ENCODE data around the gene OPTN. TPM values are rescaled to one million over a fixed set of nuclear protein-coding genes. Genes with fewer than 3 reads are reported as not detected.
"Not testable (repeated sequence)": the region's sequence is repeated elsewhere in the genome, so short reads cannot be mapped to it uniquely, and the experiment has no call there.

OPTN gene
- total RNA-seq = 73.3 TPM

- DNase-seq = peak; percentile 82
Observed at GRCh38 chr10:13099666-13100348, at the start of gene OPTN. Gene OPTN, plus strand, starts transcription at chr10:13100163. Its CDS starts 8,960 bp downstream, at chr10:13109123.

- no peak for DNase-seq
Observed at GRCh38 chr10:13051126-13051694, 48.8 kb upstream of the OPTN start.

GRCh38 chr10:13053208-13053607 lies 46.8 kb upstream of the OPTN start:
- DNase-seq = not testable (repeated sequence)

GRCh38 chr10:13053794-13054462 lies 46.0 kb upstream of the OPTN start:
- DNase-seq = no peak

GRCh38 chr10:13054844-13055243 lies 45.1 kb upstream of the OPTN start:
- no peak for DNase-seq

GRCh38 chr10:13056456-13057077 lies 43.4 kb upstream of the OPTN start:
- no peak for DNase-seq

- no peak for DNase-seq
Observed at GRCh38 chr10:13062803-13063202, 37.2 kb upstream of the OPTN start.

GRCh38 chr10:13066527-13066926 lies 33.4 kb upstream of the OPTN start:
- no peak for DNase-seq

GRCh38 chr10:13067431-13067830 lies 32.5 kb upstream of the OPTN start:
- DNase-seq = no peak

- DNase-seq = no peak
Observed at GRCh38 chr10:13068071-13068470, 31.9 kb upstream of the OPTN start.

GRCh38 chr10:13068484-13068883 lies 31.5 kb upstream of the OPTN start:
- no peak for DNase-seq

- no peak for DNase-seq
Observed at GRCh38 chr10:13072339-13072738, 27.6 kb upstream of the OPTN start.

- peak; percentile 69 for DNase-seq
Observed at GRCh38 chr10:13074563-13075451, 25.2 kb upstream of the OPTN start.

GRCh38 chr10:13078912-13079775 lies 20.8 kb upstream of the OPTN start:
- no peak for DNase-seq

GRCh38 chr10:13079776-13080050 lies 20.2 kb upstream of the OPTN start:
- DNase-seq = no peak

GRCh38 chr10:13080643-13081042 lies 19.3 kb upstream of the OPTN start:
- DNase-seq = no peak

GRCh38 chr10:13083700-13084099 lies 16.3 kb upstream of the OPTN start:
- not testable (repeated sequence) for DNase-seq

GRCh38 chr10:13086056-13086455 lies 13.9 kb upstream of the OPTN start:
- no peak for DNase-seq

GRCh38 chr10:13087601-13087985 lies 12.4 kb upstream of the OPTN start:
- no peak for DNase-seq

GRCh38 chr10:13087986-13088618 lies 11.9 kb upstream of the OPTN start:
- DNase-seq = no peak

- DNase-seq = no peak
Observed at GRCh38 chr10:13089345-13089744, 10.6 kb upstream of the OPTN start.

Data from occipital lobe (tissue), 2 donors.